H1 (cell line): Measurements from ENCODE around the gene TWIST1. TPM values are rescaled to one million over a fixed set of nuclear protein-coding genes. Genes with fewer than 3 reads are reported as not detected.
A peak's percentile ranks its signal among the peaks of the same experiment; 100 is the strongest.

Source experiments
- CTCF ChIA-PET: fragments of 300-600 bp; sonication (Branson Sonifier 250); formaldehyde crosslinking; loops from one replicate; lab custom pipeline; 2021; ENCODE audit not compliant: partially characterized antibody; lab: Charles Lee
- POLR2A ChIA-PET: fragments of 300-600 bp; sonication (Branson Sonifier 250); formaldehyde crosslinking; loops from one replicate; lab custom pipeline; 2021; ENCODE audit warnings: inconsistent platforms; ENCODE audit not compliant: partially characterized antibody; lab: Charles Lee
- DNase-seq, 2 experiments: peaks; one replicate each; pipeline versions ENCODE4 v3.0.0 to v3.0.0-alpha.2; 2010 to 2022; ENCODE audit warnings: low spot score in 2 of 2, low read depth in 1 of 2, mixed read lengths in 1 of 2
- FAIRE-seq: peaks from 2 replicates; lab custom pipeline; 2011; peaks lifted over from hg19 to GRCh38; lab: Jason Lieb, UNC
- H2AFZ ChIP-seq: 2 replicates; pipeline ENCODE4 v1.8.1; 2012; ENCODE audit warnings: low read length, inconsistent platforms
- H2AK5ac ChIP-seq: 2 replicates; pipeline ENCODE4 v1.6.1; 2013; ENCODE audit warnings: low read depth, low read length
- H2BK120ac ChIP-seq: replicated peaks from 2 replicates; pipeline ENCODE3; 2013; ENCODE audit warnings: low read depth, low read length, inconsistent platforms
- H2BK12ac ChIP-seq: 2 replicates; pipeline ENCODE4 v1.6.1; 2013; ENCODE audit warnings: low read depth, low read length
- H2BK15ac ChIP-seq: 2 replicates; pipeline ENCODE4 v1.6.1; 2013; ENCODE audit warnings: low read length
- H2BK20ac ChIP-seq: 2 replicates; pipeline ENCODE4 v1.6.1; 2013; ENCODE audit warnings: low read length
- H2BK5ac ChIP-seq: 2 replicates; pipeline ENCODE4 v1.6.1; 2013; ENCODE audit warnings: low read depth, low read length
- H3K14ac ChIP-seq: 2 replicates; pipeline ENCODE4 v1.6.1; 2013; ENCODE audit warnings: inconsistent platforms; ENCODE audit not compliant: insufficient read length
- H3K18ac ChIP-seq: 2 replicates; pipeline ENCODE4 v1.6.1; 2013; ENCODE audit warnings: low read length; ENCODE audit errors: extremely low read depth
- H3K23ac ChIP-seq: 2 replicates; pipeline ENCODE4 v1.6.1; 2013; ENCODE audit warnings: inconsistent platforms; ENCODE audit not compliant: insufficient read length
- H3K23me2 ChIP-seq: 2 replicates; pipeline ENCODE4 v1.6.1; 2013; ENCODE audit warnings: low read depth, low read length
- H3K27ac ChIP-seq: 2 replicates; pipeline ENCODE4 v1.6.1; 2011; ENCODE audit warnings: low read depth, low read length, inconsistent platforms
- H3K27me3 ChIP-seq, 4 experiments: replicated peaks in 1 of 4; 1 replicate in 1 of 4; 2 replicates in 3 of 4; pipeline versions ENCODE4 v1.6.1 to v1.8.1; 2011 to 2013; ENCODE audit warnings: low read length in 3 of 4, mild to moderate bottlenecking in 3 of 4, inconsistent platforms in 2 of 4, mixed read lengths in 2 of 4, moderate library complexity in 1 of 4; ENCODE audit not compliant: control insufficient read depth in 3 of 4, insufficient read depth in 3 of 4; ENCODE audit errors: extremely low read depth in 1 of 4
- H3K36me3 ChIP-seq, 4 experiments: 2 replicates each; pipeline versions ENCODE4 v1.6.1 to v1.8.1; 2011 to 2013; ENCODE audit warnings: mild to moderate bottlenecking in 4 of 4, low read length in 3 of 4, moderate library complexity in 2 of 4, control low read depth in 1 of 4, inconsistent platforms in 1 of 4; ENCODE audit not compliant: insufficient read depth in 4 of 4, control insufficient read depth in 2 of 4
- H3K4ac ChIP-seq: replicated peaks from 2 replicates; pipeline ENCODE3; 2013; ENCODE audit warnings: low read length, low read depth, mixed read lengths, inconsistent platforms; ENCODE audit not compliant: insufficient read length
- H3K4me1 ChIP-seq, 4 experiments: replicated peaks in 1 of 4; 1 replicate in 1 of 4; 2 replicates in 3 of 4; pipeline versions ENCODE4 v1.6.1 to v1.8.1; 2011 to 2013; ENCODE audit warnings: low read length in 3 of 4, inconsistent platforms in 2 of 4, mixed read lengths in 1 of 4; ENCODE audit not compliant: insufficient read depth in 4 of 4, control insufficient read depth in 3 of 4
- H3K4me2 ChIP-seq, 2 experiments: 2 replicates each; pipeline versions ENCODE4 v1.6.1 to v1.8.1; 2011 to 2013; ENCODE audit warnings: low read depth in 2 of 2, low read length in 2 of 2, control low read depth in 1 of 2, inconsistent platforms in 1 of 2, mild to moderate bottlenecking in 1 of 2; ENCODE audit not compliant: insufficient read depth in 1 of 2
- H3K4me3 ChIP-seq, 4 experiments: fragments of 200-600, 300-600 bp in 1 of 4; sonication (generic), shearing (Covaris generic), sonication (Bioruptor Twin) in 1 of 4; 2 replicates each; pipeline versions ENCODE4 v1.5.1 to v1.8.1; 2011 to 2016; ENCODE audit warnings: low read length in 4 of 4, low read depth in 3 of 4, control low read depth in 2 of 4, inconsistent platforms in 2 of 4, mild to moderate bottlenecking in 2 of 4, mixed read lengths in 1 of 4, moderate library complexity in 1 of 4; ENCODE audit not compliant: insufficient read depth in 2 of 4; ENCODE audit errors: extremely low read depth in 1 of 4
- H3K56ac ChIP-seq: replicated peaks from 2 replicates; pipeline ENCODE3; 2013; ENCODE audit warnings: low read depth, mild to moderate bottlenecking, mixed read lengths, low read length, inconsistent platforms; ENCODE audit not compliant: insufficient read length
- H3K79me1 ChIP-seq: 2 replicates; pipeline ENCODE4 v1.6.1; 2013; ENCODE audit warnings: low read depth, low read length, control low read depth
- H3K79me2 ChIP-seq, 2 experiments: 2 replicates each; pipeline versions ENCODE4 v1.6.1 to v1.8.1; 2012 to 2013; ENCODE audit warnings: low read length in 2 of 2, mild to moderate bottlenecking in 2 of 2, inconsistent platforms in 1 of 2; ENCODE audit not compliant: insufficient read depth in 2 of 2, control insufficient read depth in 1 of 2
- H3K9ac ChIP-seq, 4 experiments: replicated peaks in 1 of 4; 1 replicate in 1 of 4; 2 replicates in 3 of 4; pipeline versions ENCODE4 v1.6.1 to v1.8.1; 2011 to 2013; ENCODE audit warnings: low read depth in 3 of 4, low read length in 3 of 4, control low read depth in 2 of 4, mild to moderate bottlenecking in 2 of 4, moderate library complexity in 2 of 4, inconsistent platforms in 1 of 4; ENCODE audit errors: extremely low read depth in 1 of 4
- H3K9me3 ChIP-seq, 2 experiments: 2 replicates each; pipeline versions ENCODE4 v1.6.1 to v1.8.1; 2012 to 2013; ENCODE audit warnings: mild to moderate bottlenecking in 2 of 2, moderate library complexity in 2 of 2, control low read depth in 1 of 2, inconsistent platforms in 1 of 2, low read depth in 1 of 2, low read length in 1 of 2, mixed read lengths in 1 of 2; ENCODE audit not compliant: insufficient read depth in 2 of 2
- H4K20me1 ChIP-seq, 2 experiments: replicated peaks in 1 of 2; 2 replicates each; pipeline versions ENCODE3 to v1.8.1; 2011 to 2013; ENCODE audit warnings: inconsistent platforms in 2 of 2, low read length in 2 of 2, mild to moderate bottlenecking in 1 of 2; ENCODE audit not compliant: insufficient read depth in 2 of 2, control insufficient read depth in 1 of 2
- H4K5ac ChIP-seq: 2 replicates; pipeline ENCODE4 v1.6.1; 2013; ENCODE audit warnings: low read length, low read depth, mixed read lengths, inconsistent platforms; ENCODE audit not compliant: insufficient read length
- H4K8ac ChIP-seq: 2 replicates; pipeline ENCODE4 v1.8.0; 2013; ENCODE audit warnings: mild to moderate bottlenecking, moderate library complexity, low read length, inconsistent platforms; ENCODE audit not compliant: insufficient read depth; ENCODE audit errors: extremely low read depth
- H4K91ac ChIP-seq: replicated peaks from 2 replicates; pipeline ENCODE3; 2013; ENCODE audit warnings: low read length, mixed read lengths, inconsistent platforms; ENCODE audit not compliant: insufficient read length
- BCL11A ChIP-seq, 2 experiments: IDR thresholded peaks; one replicate each; pipeline ENCODE4 v1.6.1; 2011; ENCODE audit warnings: low read depth in 2 of 2, low read length in 2 of 2, mild to moderate bottlenecking in 2 of 2
- E2F6 ChIP-seq: IDR thresholded peaks from 2 replicates; pipeline ENCODE4 v1.6.1; 2012; ENCODE audit warnings: inconsistent platforms
- EP300 ChIP-seq, 2 experiments: IDR thresholded peaks; 1 replicate in 1 of 2; 2 replicates in 1 of 2; pipeline ENCODE4 v1.6.1; 2011 to 2012; ENCODE audit warnings: low read depth in 2 of 2, low read length in 2 of 2, mild to moderate bottlenecking in 2 of 2, borderline replicate concordance in 1 of 2, inconsistent platforms in 1 of 2, moderate library complexity in 1 of 2
- EZH2 ChIP-seq: fragments of 200-600 bp; sonication (generic); IDR thresholded peaks from 2 replicates; pipeline ENCODE4 v1.7.1; 2012; ENCODE audit warnings: low read depth, mild to moderate bottlenecking, moderate library complexity, low read length, inconsistent platforms; ENCODE audit not compliant: severe bottlenecking
- GTF2F1 ChIP-seq: IDR thresholded peaks from 2 replicates; pipeline ENCODE4 v1.6.1; 2012; ENCODE audit warnings: low read depth, low read length, improper control_type of control experiment, borderline replicate concordance
- SUZ12 ChIP-seq: fragments of 200-600 bp; sonication (generic); IDR thresholded peaks from 2 replicates; pipeline ENCODE4 v1.6.1; 2012; ENCODE audit warnings: mild to moderate bottlenecking, inconsistent platforms, low read length, moderate library complexity, mixed read lengths
- TEAD4 ChIP-seq: IDR thresholded peaks from 2 replicates; pipeline ENCODE4 v1.6.1; 2012; ENCODE audit warnings: low read depth, low read length, inconsistent platforms, mixed read lengths
- WGBS, 2 experiments: shearing (Covaris generic) in 1 of 2; methylation state at CpG; one replicate each; pipeline versions ENCODE4 v1.1.6 to v1.1.7; 2013 to 2015; ENCODE audit warnings: low lambda C conversion rate in 2 of 2, mixed read lengths in 2 of 2, inconsistent platforms in 1 of 2, low coverage in 1 of 2, missing lambda C conversion rate in 1 of 2; ENCODE audit not compliant: insufficient replicate concordance in 2 of 2, insufficient coverage in 1 of 2, insufficient read length in 1 of 2; ENCODE audit errors: extremely low coverage in 1 of 2, missing lambda C conversion rate in 1 of 2; 5-methylcytosine and 5-hydroxymethylcytosine counted together
- polyA plus RNA-seq, 7 experiments: library from polyadenylated mRNA; depleted of rRNA in 3 of 7; stranded (reverse) in 5 of 7; unstranded in 2 of 7; fragments of >200 nt in 5 of 7; fragments of 200-250 nt in 2 of 7; gene quantifications; 1 replicate in 5 of 7; 2 replicates in 1 of 7; 4 replicates in 1 of 7; pipeline versions ENCODE4 v1.2.1 to v1.2.3, GENCODE V29; 2011 to 2013; ENCODE audit warnings: missing spikeins in 2 of 7, mixed read lengths in 2 of 7
- total RNA-seq: library from RNA; stranded (reverse); fragmentation: NEBNext Ultra II Directional; extraction: Animal tissue kit (Norgen Biotek cat#: 25700); gene quantifications from 2 replicates; pipeline ENCODE4 v1.2.1, GENCODE V29; 2021

Gene TWIST1
- total and polyA plus RNA-seq, 2 of the 8 experiments (the other 6 are each of a cell fraction or from before 2014, with no cell fraction given): 0.29 to 0.52 TPM

GRCh38 chr7:19110026-19110730 lies 7.3 kb downstream of the TWIST1 start:
- no peak for FAIRE-seq
- H2AK5ac ChIP-seq: no peak overlapping the region
- H2BK15ac ChIP-seq: no peak overlapping the region
- ChIA-PET POLR2A (interaction anchor here (5.8 kb wide), 1 partner anchor 8 kb away, joined by 41 read pairs; the partner anchor contains the start of gene TWIST1), CTCF (interaction anchor here (0.6 to 1.2 kb wide), 4 partner anchors 161 to 523 kb away, joined by 3 read pairs; no protein-coding TSS in a partner anchor)
- H3K23ac ChIP-seq: no peak overlapping the region
- peak overlapping the region in 1 of 4 experiments; percentile 38; a peak in 1 of 8 replicates for H3K4me3 ChIP-seq
- no peak overlapping the region for H2BK120ac ChIP-seq
- peak overlapping the region; percentile 34 to 67; a peak in 2 of 4 replicates for H3K4me2 ChIP-seq
- no peaks in the 10 kb centered on the region for H3K79me1 ChIP-seq
- no peak for TF ChIP-seq BCL11A (IDR thresholded peaks at IDR 0.05; ENCODE audit: low read depth in 2 of 2, low read length in 2 of 2)
- peak; percentile 39; the same call in 1 of the 2 replicates for TF ChIP-seq SUZ12
- TF ChIP-seq E2F6: no peak
- no peak for TF ChIP-seq GTF2F1
- no peak for TF ChIP-seq EP300 (IDR thresholded peaks at IDR 0.05; ENCODE audit: borderline replicate concordance in 1 of 2, low read depth in 2 of 2, low read length in 2 of 2)
- peak; percentile 49 for TF ChIP-seq EZH2
- TF ChIP-seq TEAD4: 0 out of 2 replicates have a peak, but pooled peaks have one; percentile 10
- H3K14ac ChIP-seq: no peak overlapping the region
- no peak overlapping the region for H2BK5ac ChIP-seq
- H3K23me2 ChIP-seq: peaks cover 18% of the 10 kb centered on the region
- no peak overlapping the region for H4K8ac ChIP-seq
- peaks cover 73 to 100% (median 87%) of the 10 kb centered on the region in 4 experiments for H3K27me3 ChIP-seq
- no peaks in the 10 kb centered on the region; a peak in 1 of 8 replicates for H3K36me3 ChIP-seq
- H3K79me2 ChIP-seq: no peaks in the 10 kb centered on the region
- no peak for DNase-seq
- H3K9ac ChIP-seq: no peak overlapping the region
- H2AFZ ChIP-seq: no peak overlapping the region
- no peak overlapping the region for H3K4ac ChIP-seq
- H4K5ac ChIP-seq: no peak overlapping the region
- H2BK20ac ChIP-seq: no peak overlapping the region
- no peak overlapping the region for H3K56ac ChIP-seq
- H3K4me1 ChIP-seq: peaks cover 13 to 42% (median 22%) of the 10 kb centered on the region in 4 experiments
- no peak overlapping the region for H4K91ac ChIP-seq
- WGBS, 2 experiments: 9% methylated on average over 11 of the region's 11 CpGs; no CpG with 5 or more reads in 1 of the 2 experiments
- H3K18ac ChIP-seq: no peak overlapping the region
- no peak overlapping the region for H3K27ac ChIP-seq
- H4K20me1 ChIP-seq: peaks cover 11 to 13% of the 10 kb centered on the region in 2 experiments
- no peaks in the 10 kb centered on the region for H3K9me3 ChIP-seq
- no peak overlapping the region for H2BK12ac ChIP-seq
